Activated naive CD8-positive, alpha-beta T cell treated with anti-CD3 and anti-CD28 coated beads for 36 hours (primary cell): Measurements from ENCODE around the gene TSC2. TPM values are rescaled to one million over a fixed set of nuclear protein-coding genes. Genes with fewer than 3 reads are reported as not detected.
A peak's percentile ranks its signal among the peaks of the same experiment; 100 is the strongest.

Experiments used
- DNase-seq: peaks from one replicate; pipeline ENCODE4 v3.0.0; 2021
- H3K27ac Mint-ChIP-seq: one replicate; pipeline ENCODE4 v1.8.0; 2022; ENCODE audit warnings: mild to moderate bottlenecking, moderate library complexity, mixed read lengths
- H3K27me3 Mint-ChIP-seq: one replicate; pipeline ENCODE4 v1.8.0; 2022; ENCODE audit warnings: mild to moderate bottlenecking, mixed read lengths
- H3K36me3 Mint-ChIP-seq: one replicate; pipeline ENCODE4 v1.8.0; 2021; ENCODE audit warnings: mild to moderate bottlenecking, mixed read lengths
- H3K4me1 Mint-ChIP-seq: one replicate; pipeline ENCODE4 v1.8.0; 2021; ENCODE audit warnings: mixed read lengths
- H3K4me3 Mint-ChIP-seq: one replicate; pipeline ENCODE4 v1.8.0; 2022; ENCODE audit warnings: mild to moderate bottlenecking, moderate library complexity, mixed read lengths
- H3K9me3 Mint-ChIP-seq: one replicate; pipeline ENCODE4 v1.8.0; 2022; ENCODE audit warnings: mixed read lengths
- total RNA-seq, 2 experiments: library from RNA; stranded (reverse); gene quantifications; one replicate each; pipeline ENCODE4 v1.2.3, GENCODE V29; 2021

TSC2 gene
- total RNA-seq, 2 experiments from 2014 or later: 52.3 to 57.5 TPM

DNA sequence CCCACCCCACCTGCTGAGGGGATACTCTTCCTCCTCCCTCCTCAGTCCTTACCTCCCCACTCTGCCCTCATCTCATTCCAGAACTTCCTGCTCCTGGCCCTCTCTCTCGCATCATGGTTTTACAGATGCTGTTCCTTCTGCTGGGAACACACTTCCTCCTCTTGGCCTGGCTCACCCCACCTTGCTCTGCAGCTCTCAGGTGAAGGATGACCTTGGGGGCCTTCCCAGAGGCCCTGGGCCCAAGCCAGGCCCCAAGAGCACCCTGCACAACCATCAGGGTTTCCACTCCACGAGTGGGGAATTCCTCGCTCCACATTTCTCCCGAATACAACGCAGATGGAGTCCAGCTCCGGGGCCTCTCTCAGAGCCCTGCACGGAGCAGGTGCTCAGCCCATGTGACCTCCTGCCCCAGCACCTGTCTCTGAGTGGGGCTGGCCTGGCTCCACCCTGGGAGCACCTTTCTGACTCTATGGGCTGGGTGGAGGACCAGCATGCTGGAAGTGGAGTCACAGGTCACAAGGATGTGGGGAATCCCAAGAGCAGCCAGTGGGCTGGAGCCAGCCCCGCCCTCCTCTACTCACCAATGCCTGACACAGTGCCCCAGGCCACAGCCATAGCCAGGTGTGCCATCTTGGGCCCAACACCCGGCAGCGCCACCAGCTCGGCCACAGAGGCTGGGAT, 4.7 kb upstream of the TSC2 start:
- Mint-ChIP-seq H3K9me3 (no peaks in the 10 kb centered on the region), H3K27ac (no peak overlapping the region), H3K36me3 (no peaks in the 10 kb centered on the region), H3K27me3 (no peaks in the 10 kb centered on the region), H3K4me3 (no peak overlapping the region), H3K4me1 (peaks cover 6% of the 10 kb centered on the region)
- DNase-seq: no peak

DNA sequence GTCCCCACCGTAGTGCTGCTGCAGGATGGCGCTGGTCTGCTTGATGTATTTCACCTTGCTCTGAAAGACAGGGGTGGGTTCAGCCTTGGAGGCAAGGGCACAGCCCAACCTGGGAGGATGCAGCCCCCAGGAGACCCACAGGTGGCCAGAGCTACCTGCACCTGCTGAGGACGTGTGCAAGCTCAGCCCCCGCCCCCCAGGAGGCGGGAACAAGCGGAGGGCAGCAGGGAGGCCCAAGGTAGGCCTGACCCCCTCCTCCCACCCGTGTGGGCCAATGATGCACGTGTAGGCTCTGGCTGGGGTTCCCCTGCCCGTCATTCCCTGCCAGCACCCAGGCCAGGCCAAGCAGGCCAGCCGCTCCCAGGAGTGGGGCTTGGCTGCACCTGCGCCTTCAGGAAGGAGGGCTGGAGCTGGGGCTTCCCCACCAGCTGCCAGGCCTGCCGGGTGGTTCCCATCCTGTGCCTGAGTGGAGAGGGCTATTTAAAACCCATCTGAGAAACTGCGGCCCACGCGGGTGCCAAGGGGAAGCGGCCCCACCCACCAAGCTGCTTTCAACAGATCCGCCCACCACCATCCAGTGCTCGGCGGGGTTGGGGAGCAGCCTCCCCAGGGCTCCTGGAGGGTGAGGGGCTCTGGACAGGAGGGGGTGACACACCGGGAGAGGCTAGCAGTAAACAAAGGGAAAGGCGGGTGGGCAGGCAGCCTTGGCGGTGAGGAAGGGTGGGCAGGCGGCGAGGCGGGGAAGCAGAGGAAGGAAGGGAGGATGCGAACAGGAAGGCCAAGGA, 3.9 kb upstream of the TSC2 start:
- Mint-ChIP-seq H3K27ac (no peak overlapping the region), H3K4me1 (peaks cover 11% of the 10 kb centered on the region), H3K9me3 (no peaks in the 10 kb centered on the region), H3K4me3 (no peak overlapping the region), H3K36me3 (no peaks in the 10 kb centered on the region), H3K27me3 (no peaks in the 10 kb centered on the region)
- no peak for DNase-seq

DNA sequence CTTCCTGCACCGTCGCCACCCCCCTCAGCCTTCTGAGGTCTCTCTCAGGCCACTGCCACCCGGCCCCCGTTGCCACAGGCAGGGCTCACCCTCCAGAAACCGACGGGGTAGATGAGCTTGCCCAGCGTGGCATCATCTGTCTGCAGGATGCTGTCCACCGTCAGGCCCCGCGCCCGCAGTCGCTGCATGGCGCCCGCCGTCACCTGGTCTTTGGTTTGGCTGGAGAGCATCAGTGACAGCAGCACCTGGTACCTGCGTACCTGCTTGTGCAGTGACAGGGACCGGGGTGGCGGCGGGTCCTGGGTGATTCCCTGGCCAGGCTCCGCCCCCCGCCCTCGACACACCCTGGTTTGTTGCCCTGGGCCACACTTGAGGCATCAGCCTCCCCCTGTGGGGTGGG, 3.2 kb upstream of the TSC2 start:
- Mint-ChIP-seq H3K36me3 (no peaks in the 10 kb centered on the region), H3K27ac (no peak overlapping the region), H3K27me3 (no peaks in the 10 kb centered on the region), H3K4me3 (no peak overlapping the region), H3K4me1 (peaks cover 16% of the 10 kb centered on the region), H3K9me3 (no peaks in the 10 kb centered on the region)
- no peak for DNase-seq

DNA sequence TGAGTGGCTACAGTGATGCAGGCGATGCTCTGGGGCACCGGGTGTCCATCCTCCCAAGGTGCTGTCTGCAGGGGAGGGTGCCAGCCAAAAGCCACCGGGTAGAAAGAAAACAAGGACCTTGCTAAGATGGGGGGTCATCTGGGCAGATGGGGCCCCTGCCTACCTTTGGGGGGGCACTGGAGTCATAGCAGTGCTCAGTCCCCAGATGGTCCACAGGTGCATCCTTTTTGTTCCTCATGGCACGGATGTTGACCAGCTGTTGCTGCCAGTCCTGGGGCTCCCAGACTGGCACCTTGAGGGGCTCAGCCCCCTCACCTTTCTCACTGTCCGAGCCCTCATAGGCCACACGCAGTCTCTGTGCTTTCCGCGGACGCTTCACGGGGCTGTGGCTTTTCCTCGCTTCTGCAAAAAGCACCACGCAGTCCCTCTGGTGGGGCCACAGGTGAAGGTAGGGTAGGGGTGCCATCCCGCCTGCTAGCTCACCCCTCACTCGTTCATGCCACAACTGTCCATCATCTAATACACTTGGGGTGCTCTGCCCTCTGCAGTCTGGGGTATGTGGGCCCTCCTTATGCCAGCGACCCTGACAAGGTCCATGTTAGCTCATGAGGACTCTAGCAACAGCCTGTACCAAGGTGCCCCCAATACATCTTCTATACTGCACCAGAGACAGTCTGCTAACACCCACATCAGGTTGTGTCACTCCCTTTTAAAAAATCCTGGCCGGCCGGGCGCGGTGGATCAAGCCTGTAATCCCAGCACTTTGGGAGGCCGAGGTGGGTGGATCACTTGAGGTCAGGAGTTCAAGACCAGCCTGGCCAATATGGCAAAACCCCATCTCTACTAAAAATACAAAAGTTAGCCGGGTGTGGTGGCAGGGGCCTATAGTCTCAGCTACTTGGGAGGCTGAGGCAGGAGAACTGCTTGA, 1.6 kb upstream of the TSC2 start:
- no peak overlapping the region for H3K27ac Mint-ChIP-seq
- H3K4me1 Mint-ChIP-seq: peaks cover 16% of the 10 kb centered on the region
- H3K27me3 Mint-ChIP-seq: no peaks in the 10 kb centered on the region
- H3K9me3 Mint-ChIP-seq: no peaks in the 10 kb centered on the region
- no peak for DNase-seq
- peak overlapping the region; percentile 94 for H3K4me3 Mint-ChIP-seq
- peaks cover under 1% of the 10 kb centered on the region for H3K36me3 Mint-ChIP-seq

DNA sequence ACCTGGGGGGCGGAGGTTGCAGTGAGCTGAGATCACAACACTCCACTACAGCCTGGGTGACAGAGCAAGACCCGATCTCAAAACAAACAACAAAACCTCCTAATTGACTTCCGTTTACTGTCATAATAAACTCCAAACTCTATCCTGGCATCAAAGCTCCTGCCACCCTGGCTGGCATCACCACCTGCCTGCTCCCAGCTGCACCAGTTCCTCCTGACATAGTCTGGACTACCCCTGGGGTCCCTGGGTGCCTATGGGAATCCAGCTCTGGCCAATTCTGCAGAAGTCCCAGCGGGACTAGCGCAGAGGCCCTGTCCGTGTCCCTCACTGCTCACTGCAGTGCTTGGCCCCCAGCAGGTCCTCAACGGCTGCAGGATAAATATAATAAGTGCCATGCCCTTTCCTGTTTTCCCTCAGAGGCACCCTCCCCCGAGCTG, 874 bp upstream of the TSC2 start:
- H3K4me1 Mint-ChIP-seq: peaks cover 16% of the 10 kb centered on the region
- no peaks in the 10 kb centered on the region for H3K9me3 Mint-ChIP-seq
- H3K4me3 Mint-ChIP-seq: peak overlapping the region; percentile 94
- no peak for DNase-seq
- H3K36me3 Mint-ChIP-seq: peaks cover 2% of the 10 kb centered on the region
- H3K27me3 Mint-ChIP-seq: no peaks in the 10 kb centered on the region
- H3K27ac Mint-ChIP-seq: peak overlapping the region; percentile 75

DNA sequence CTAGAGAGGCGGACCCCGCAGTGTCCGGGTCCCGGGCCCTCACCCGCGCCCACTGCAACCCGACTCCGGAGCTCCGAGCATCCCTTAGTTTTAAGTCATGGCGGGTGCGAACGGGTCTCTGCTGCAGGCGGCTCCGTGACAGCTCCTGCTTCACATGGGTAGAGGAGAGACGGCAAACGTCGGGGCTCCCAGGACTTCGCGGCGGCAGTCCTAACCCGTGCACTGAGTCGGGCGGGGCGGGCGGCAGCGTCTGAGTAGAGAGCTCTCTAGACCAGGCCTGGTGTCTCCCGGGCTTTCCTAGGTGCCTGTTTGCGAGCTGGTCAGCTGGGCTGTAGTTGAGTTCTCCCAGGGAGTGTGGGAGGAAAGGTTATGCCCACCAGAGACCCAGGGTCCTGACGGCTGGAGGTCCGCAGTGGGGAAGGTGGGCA, 345 bp downstream of the TSC2 start:
- peak overlapping the region; percentile 56 for H3K27ac Mint-ChIP-seq
- peak; percentile 22 for DNase-seq
- peak overlapping the region; percentile 94 for H3K4me3 Mint-ChIP-seq
- peaks cover 16% of the 10 kb centered on the region for H3K4me1 Mint-ChIP-seq
- H3K27me3 Mint-ChIP-seq: no peaks in the 10 kb centered on the region
- H3K36me3 Mint-ChIP-seq: peaks cover 2% of the 10 kb centered on the region
- no peaks in the 10 kb centered on the region for H3K9me3 Mint-ChIP-seq

DNA sequence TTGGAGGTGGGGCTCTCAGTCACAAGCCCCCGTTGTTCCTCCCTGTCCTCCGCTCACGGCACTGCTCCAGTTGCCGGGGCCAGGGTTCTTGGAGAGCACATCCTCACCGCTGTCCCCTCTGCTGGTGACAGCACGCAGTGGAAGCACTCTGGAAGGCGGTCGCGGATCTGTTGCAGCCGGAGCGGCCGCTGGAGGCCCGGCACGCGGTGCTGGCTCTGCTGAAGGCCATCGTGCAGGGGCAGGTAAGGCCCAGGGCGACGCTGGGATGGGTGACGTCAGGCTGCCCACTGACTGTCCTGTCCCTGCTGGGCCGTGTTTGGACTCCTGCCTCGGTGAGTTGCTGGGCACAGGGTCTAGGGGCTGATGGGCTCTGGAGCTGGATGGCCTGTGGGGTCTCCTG, 5.4 kb downstream of the TSC2 start:
- no peak overlapping the region for H3K4me3 Mint-ChIP-seq
- H3K27me3 Mint-ChIP-seq: no peaks in the 10 kb centered on the region
- H3K4me1 Mint-ChIP-seq: peaks cover 9% of the 10 kb centered on the region
- peaks cover 2% of the 10 kb centered on the region for H3K36me3 Mint-ChIP-seq
- H3K9me3 Mint-ChIP-seq: no peaks in the 10 kb centered on the region
- no peak overlapping the region for H3K27ac Mint-ChIP-seq
- DNase-seq: no peak

DNA sequence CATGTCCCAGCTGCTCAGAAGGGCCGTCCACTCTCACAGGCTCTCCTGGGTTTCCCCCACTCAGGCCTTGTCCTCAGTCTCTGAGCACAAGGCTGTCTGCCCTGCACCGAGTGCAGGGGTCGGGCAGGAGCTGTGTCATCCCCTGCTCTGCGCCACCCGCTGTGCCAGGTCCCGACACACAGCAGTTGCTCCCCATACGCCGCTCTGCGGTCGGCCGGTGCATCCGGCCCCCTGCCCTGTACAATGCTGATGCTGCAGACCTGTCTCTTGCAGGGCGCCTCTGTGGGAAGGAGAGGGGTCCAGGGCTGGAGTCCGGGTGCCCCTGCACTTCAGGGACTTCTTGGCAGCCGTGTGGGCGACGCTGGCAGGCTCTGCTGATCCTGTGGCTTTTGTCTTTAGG, 6.1 kb downstream of the TSC2 start:
- no peak overlapping the region for H3K27ac Mint-ChIP-seq
- no peaks in the 10 kb centered on the region for H3K9me3 Mint-ChIP-seq
- DNase-seq: no peak
- H3K36me3 Mint-ChIP-seq: peaks cover 2% of the 10 kb centered on the region
- peaks cover 4% of the 10 kb centered on the region for H3K4me1 Mint-ChIP-seq
- no peak overlapping the region for H3K4me3 Mint-ChIP-seq
- H3K27me3 Mint-ChIP-seq: no peaks in the 10 kb centered on the region

DNA sequence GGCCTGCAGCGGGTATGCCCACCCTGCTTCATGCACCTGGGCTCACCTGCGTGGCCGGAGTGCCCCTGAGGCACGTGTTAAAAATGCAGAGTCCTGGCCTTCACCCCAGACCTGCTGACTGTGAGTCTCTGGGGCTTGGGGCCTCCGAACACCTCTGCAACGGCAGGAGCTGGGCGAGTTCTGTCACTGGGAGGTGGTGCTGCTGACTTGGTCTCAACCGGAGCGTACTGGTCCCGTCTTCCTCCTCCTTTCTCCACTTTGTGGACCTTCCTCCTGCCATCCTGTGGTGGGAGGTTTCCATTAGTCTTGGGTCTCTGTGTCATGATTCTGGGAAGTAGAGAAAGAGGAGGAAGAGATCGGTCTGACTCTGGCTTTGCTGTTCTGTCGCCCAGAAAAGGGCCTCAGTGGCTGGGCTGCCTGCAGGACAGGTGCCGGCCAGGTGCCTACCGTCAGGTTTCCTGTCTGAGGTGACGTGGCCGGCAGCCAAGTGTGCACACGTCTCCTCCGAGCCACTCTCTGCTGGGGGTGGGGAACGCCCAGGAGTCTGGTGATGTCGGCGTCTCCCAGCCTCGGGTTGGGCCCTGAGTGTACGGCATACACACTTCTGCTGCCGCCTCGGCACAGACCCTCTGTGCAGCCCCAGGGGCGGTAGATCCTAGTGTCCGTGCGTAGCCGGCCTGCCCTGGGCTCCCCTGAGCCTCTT, 6.9 kb downstream of the TSC2 start:
- no peaks in the 10 kb centered on the region for H3K27me3 Mint-ChIP-seq
- H3K4me1 Mint-ChIP-seq: no peaks in the 10 kb centered on the region
- no peak overlapping the region for H3K4me3 Mint-ChIP-seq
- H3K36me3 Mint-ChIP-seq: peaks cover 2% of the 10 kb centered on the region
- no peak overlapping the region for H3K27ac Mint-ChIP-seq
- DNase-seq: no peak
- H3K9me3 Mint-ChIP-seq: no peaks in the 10 kb centered on the region

DNA sequence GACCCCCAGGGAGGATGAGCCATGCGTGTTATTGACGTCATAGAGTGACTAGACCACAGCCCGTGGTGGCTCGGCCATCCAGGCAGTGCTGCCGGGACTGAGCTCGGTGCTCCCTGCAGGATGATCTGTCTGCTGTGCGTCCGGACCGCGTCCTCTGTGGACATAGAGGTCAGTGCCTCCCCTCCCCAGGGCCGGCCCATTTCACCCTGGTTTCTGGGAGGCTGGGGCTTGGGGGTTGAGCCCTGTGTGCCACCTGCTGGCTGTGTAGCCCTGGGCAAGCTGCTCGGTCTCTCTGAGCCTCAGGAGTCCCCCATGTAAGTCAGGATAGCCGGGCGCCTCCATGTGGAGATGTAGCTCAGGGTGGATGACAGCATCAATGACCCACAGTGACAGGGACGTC, 8.3 kb downstream of the TSC2 start:
- no peaks in the 10 kb centered on the region for H3K27me3 Mint-ChIP-seq
- DNase-seq: no peak
- peaks cover 2% of the 10 kb centered on the region for H3K36me3 Mint-ChIP-seq
- H3K27ac Mint-ChIP-seq: no peak overlapping the region
- H3K9me3 Mint-ChIP-seq: no peaks in the 10 kb centered on the region
- H3K4me1 Mint-ChIP-seq: no peaks in the 10 kb centered on the region
- H3K4me3 Mint-ChIP-seq: no peak overlapping the region

DNA sequence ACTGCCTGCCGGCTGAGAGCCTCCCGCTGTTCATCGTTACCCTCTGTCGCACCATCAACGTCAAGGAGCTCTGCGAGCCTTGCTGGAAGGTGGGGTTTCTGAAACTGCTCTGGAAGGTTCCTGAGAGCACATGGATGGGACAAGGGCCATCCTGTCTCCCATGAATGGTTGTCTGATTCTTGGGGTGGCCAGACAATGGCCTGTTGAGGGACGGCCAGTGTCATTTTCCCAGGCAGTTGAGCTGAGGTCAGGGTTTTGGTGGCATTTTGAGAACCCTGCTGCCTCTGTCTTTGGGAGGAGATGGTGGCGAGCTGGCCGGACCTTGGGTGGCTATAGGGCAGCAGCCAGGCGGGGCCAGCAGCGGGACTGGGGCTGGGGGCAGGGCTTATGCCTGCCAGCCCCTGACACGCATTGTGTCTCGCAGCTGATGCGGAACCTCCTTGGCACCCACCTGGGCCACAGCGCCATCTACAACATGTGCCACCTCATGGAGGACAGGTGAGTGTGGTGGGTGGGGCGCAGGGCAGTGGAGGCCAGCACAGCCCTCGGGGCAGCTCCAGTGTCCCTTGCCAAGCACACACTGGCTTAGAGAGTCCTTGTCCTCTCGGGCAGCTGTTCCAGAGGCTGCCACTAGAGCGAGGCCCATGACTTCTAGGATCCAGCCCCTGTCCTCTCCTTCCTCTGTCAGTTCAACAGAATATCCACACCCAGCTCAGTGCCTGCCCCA, 9.1 kb downstream of the TSC2 start:
- no peak for DNase-seq
- H3K27me3 Mint-ChIP-seq: no peaks in the 10 kb centered on the region
- no peaks in the 10 kb centered on the region for H3K36me3 Mint-ChIP-seq
- no peak overlapping the region for H3K27ac Mint-ChIP-seq
- H3K4me3 Mint-ChIP-seq: no peak overlapping the region
- H3K9me3 Mint-ChIP-seq: no peaks in the 10 kb centered on the region
- no peaks in the 10 kb centered on the region for H3K4me1 Mint-ChIP-seq

DNA sequence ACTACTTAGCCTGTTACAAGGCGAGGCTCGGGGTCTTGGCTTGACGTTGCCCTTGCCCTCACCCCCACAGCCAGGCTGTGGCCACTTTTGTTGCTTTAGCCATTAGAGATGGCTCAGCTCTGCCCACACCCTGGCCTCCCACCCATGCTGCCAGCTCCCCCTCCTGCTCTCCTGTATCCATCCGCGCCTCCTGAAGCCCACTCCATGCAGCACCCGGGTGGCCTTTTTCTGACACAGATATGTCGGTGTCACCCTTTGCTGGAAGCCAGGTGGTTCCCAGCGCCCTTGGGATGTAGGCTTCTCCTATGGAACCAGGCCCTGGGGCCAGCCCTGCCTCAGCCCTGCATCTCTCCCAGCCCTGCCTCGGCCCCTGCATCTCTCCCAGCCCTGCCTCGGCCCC, 9.7 kb downstream of the TSC2 start:
- Mint-ChIP-seq H3K4me3 (no peak overlapping the region), H3K27ac (no peak overlapping the region), H3K4me1 (no peaks in the 10 kb centered on the region), H3K9me3 (no peaks in the 10 kb centered on the region), H3K36me3 (no peaks in the 10 kb centered on the region), H3K27me3 (no peaks in the 10 kb centered on the region)
- no peak for DNase-seq

DNA sequence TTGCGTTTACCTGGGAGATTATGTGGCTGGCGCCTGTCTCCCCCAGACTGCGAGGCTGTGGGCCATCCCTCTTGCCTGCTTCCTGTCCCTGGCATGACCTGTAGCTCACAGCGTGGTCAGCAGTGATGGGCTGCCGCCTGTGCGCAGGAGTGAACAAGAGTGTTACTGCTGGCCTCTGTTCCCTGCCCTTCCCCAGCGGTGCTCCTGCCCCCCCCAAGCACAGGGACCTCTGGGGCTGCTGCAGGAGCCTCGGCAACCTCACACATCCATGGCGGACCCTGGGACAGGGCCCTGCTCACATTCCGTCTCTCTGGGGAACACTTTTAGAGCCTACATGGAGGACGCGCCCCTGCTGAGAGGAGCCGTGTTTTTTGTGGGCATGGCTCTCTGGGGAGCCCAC, 10.6 kb downstream of the TSC2 start:
- H3K9me3 Mint-ChIP-seq: no peaks in the 10 kb centered on the region
- no peaks in the 10 kb centered on the region for H3K27me3 Mint-ChIP-seq
- DNase-seq: no peak
- no peaks in the 10 kb centered on the region for H3K36me3 Mint-ChIP-seq
- no peaks in the 10 kb centered on the region for H3K4me1 Mint-ChIP-seq
- no peak overlapping the region for H3K27ac Mint-ChIP-seq
- no peak overlapping the region for H3K4me3 Mint-ChIP-seq

DNA sequence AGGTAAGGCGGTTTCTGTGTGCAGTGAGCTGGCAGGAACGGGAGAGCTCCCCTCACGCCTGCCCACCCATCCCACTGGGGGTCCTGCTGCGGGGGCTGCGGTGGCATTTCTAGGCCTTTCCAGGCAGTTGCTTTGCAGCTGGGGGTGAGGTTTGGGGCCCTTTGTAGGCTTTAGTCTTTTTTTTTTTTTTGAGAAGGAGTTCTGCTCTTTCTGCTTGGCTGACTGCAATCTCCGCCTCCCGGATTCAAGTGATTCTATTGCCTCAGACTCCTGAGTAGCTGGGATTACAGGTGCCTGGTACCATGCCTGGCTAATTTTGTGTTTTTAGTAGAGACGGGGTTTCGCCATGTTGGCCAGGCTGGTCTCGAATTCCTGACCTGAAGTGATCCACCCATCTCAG, 11.1 kb downstream of the TSC2 start:
- Mint-ChIP-seq H3K36me3 (no peaks in the 10 kb centered on the region), H3K9me3 (no peaks in the 10 kb centered on the region), H3K27me3 (no peaks in the 10 kb centered on the region), H3K4me3 (no peak overlapping the region), H3K4me1 (no peaks in the 10 kb centered on the region), H3K27ac (no peak overlapping the region)
- DNase-seq: no peak
